ENCODE results near the gene AEBP2.

GRCh38 chr12:19428246-19428645 is 11.0 kb upstream of the AEBP2 start:
- TF ChIP-seq CTCF (optimal IDR thresholded peaks at IDR 0.05 in 1 of 3, IDR thresholded peaks at IDR 0.05 in 1 of 3, conservative IDR thresholded peaks at IDR 0.05 in 1 of 3; ENCODE audit: extremely low read depth in 1 of 3, insufficient read depth in 2 of 3, low read length in 3 of 3), result no peak
- TF ChIP-seq EZH2 (IDR thresholded peaks at IDR 0.05; ENCODE audit: low read length), result no peak
